ENCODE results near the gene TTLL11. TPM values are rescaled to one million over a fixed set of nuclear protein-coding genes. Genes with fewer than 3 reads are reported as not detected.

Gene TTLL11
- total and polyA plus RNA-seq, 2 of the 8 experiments (the other 6 are each of a cell fraction or from before 2014, with no cell fraction given): 0.56 to 0.80 TPM

GRCh38 chr9:122085260-122085659, 7.8 kb downstream of the TTLL11 start:
- H4K20me1 ChIP-seq (replicated peaks in 1 of 2; ENCODE audit: control insufficient read depth in 1 of 2, insufficient read depth in 2 of 2, low read length in 2 of 2): no peaks in the 10 kb centered on the region
- no peak overlapping the region for H4K91ac ChIP-seq (replicated peaks; ENCODE audit: insufficient read length, low read length)
- H2BK120ac ChIP-seq (replicated peaks; ENCODE audit: low read depth, low read length): no peak overlapping the region
- H4K8ac ChIP-seq (ENCODE audit: extremely low read depth, insufficient read depth, low read length): no peak overlapping the region
- H3K14ac ChIP-seq (ENCODE audit: insufficient read length): no peak overlapping the region
- TF ChIP-seq BACH1 (IDR thresholded peaks at IDR 0.05; ENCODE audit: low read length) (no peak), JUN (IDR thresholded peaks at IDR 0.05; ENCODE audit: low read depth, low read length) (no peak), NANOG (IDR thresholded peaks at IDR 0.05; ENCODE audit: insufficient read depth, low read depth, low read length, poor library complexity, severe bottlenecking) (no peak), KDM4A (IDR thresholded peaks at IDR 0.05; ENCODE audit: low read depth, low read length, severe bottlenecking) (no peak), CREB1 (IDR thresholded peaks at IDR 0.05) (no peak), ATF3 (IDR thresholded peaks at IDR 0.05; ENCODE audit: insufficient read depth, low read depth, low read length) (no peak), TCF12 (IDR thresholded peaks at IDR 0.05; ENCODE audit: low read depth, low read length) (no peak), BRCA1 (IDR thresholded peaks at IDR 0.05; ENCODE audit: low read depth, low read length) (no peak), SP1 (IDR thresholded peaks at IDR 0.05; ENCODE audit: low read depth, low read length) (no peak), KDM5A (IDR thresholded peaks at IDR 0.05; ENCODE audit: low read length) (no peak), HDAC6 (IDR thresholded peaks at IDR 0.05; ENCODE audit: low read depth, low read length) (no peak), YY1 (IDR thresholded peaks at IDR 0.05; ENCODE audit: low read depth, low read length) (no peak)
- FAIRE-seq (no peak), DNase-seq (ENCODE audit: low read depth in 1 of 2, low spot score in 2 of 2) (no peak)
- no peak overlapping the region for H2BK5ac ChIP-seq (ENCODE audit: low read depth, low read length)
- 100% methylated on average over 1 of the region's 1 CpG; no CpG with 5 or more reads in 1 of the 2 experiments for WGBS, 2 experiments (ENCODE audit: extremely low coverage in 1 of 2, insufficient coverage in 1 of 2, insufficient read length in 1 of 2, insufficient replicate concordance in 2 of 2, low coverage in 1 of 2, low lambda C conversion rate in 2 of 2, missing lambda C conversion rate in 1 of 2)
- no peaks in the 10 kb centered on the region for H3K23me2 ChIP-seq (ENCODE audit: low read depth, low read length)
- H3K56ac ChIP-seq (replicated peaks; ENCODE audit: insufficient read length, low read depth, low read length): no peak overlapping the region
- no peaks in the 10 kb centered on the region for H3K36me3 ChIP-seq (ENCODE audit: control insufficient read depth in 2 of 4, insufficient read depth in 4 of 4, low read length in 3 of 4)
- H3K4me2 ChIP-seq (ENCODE audit: insufficient read depth in 1 of 2, low read depth in 2 of 2, low read length in 2 of 2): no peak overlapping the region
- no peaks in the 10 kb centered on the region for H3K79me2 ChIP-seq (ENCODE audit: control insufficient read depth in 1 of 2, insufficient read depth in 2 of 2, low read length in 2 of 2)
- H3K4ac ChIP-seq (replicated peaks; ENCODE audit: insufficient read length, low read depth, low read length): no peak overlapping the region
- no peak overlapping the region for H2AK5ac ChIP-seq (ENCODE audit: low read depth, low read length)
- no peak overlapping the region for H4K5ac ChIP-seq (ENCODE audit: insufficient read length, low read depth, low read length)
- H2BK15ac ChIP-seq (ENCODE audit: low read length): no peak overlapping the region
- ChIA-PET CTCF (ENCODE audit: partially characterized antibody) (interaction anchor here (1.8 to 8.1 kb wide), 2 partner anchors 14 to 38 kb away, joined by 6 to 50 read pairs; no protein-coding TSS in a partner anchor), POLR2A (ENCODE audit: partially characterized antibody) (no interaction called here)
- no peaks in the 10 kb centered on the region for H3K79me1 ChIP-seq (ENCODE audit: low read depth, low read length)
- H3K9ac ChIP-seq (replicated peaks in 1 of 4; ENCODE audit: extremely low read depth in 1 of 4, low read depth in 3 of 4, low read length in 3 of 4): no peak overlapping the region
- H3K4me1 ChIP-seq (replicated peaks in 1 of 4; ENCODE audit: control insufficient read depth in 3 of 4, insufficient read depth in 4 of 4, low read length in 3 of 4): no peaks in the 10 kb centered on the region
- no peaks in the 10 kb centered on the region for H3K9me3 ChIP-seq (ENCODE audit: insufficient read depth in 2 of 2, low read depth in 1 of 2, low read length in 1 of 2)
- H2BK12ac ChIP-seq (ENCODE audit: low read depth, low read length): no peak overlapping the region
- no peak overlapping the region for H3K27ac ChIP-seq (ENCODE audit: low read depth, low read length)
- no peak overlapping the region for H3K23ac ChIP-seq (ENCODE audit: insufficient read length)
- H3K4me3 ChIP-seq (ENCODE audit: extremely low read depth in 1 of 4, insufficient read depth in 2 of 4, low read depth in 3 of 4, low read length in 4 of 4): no peak overlapping the region
- H3K27me3 ChIP-seq (replicated peaks in 1 of 4; ENCODE audit: control insufficient read depth in 3 of 4, extremely low read depth in 1 of 4, insufficient read depth in 3 of 4, low read length in 3 of 4): no peaks in the 10 kb centered on the region
- no peak overlapping the region for H3K18ac ChIP-seq (ENCODE audit: extremely low read depth, low read length)
- H2AFZ ChIP-seq (ENCODE audit: low read length): no peak overlapping the region
- no peak overlapping the region for H2BK20ac ChIP-seq (ENCODE audit: low read length)

All from H1 (cell line).